GM12892 (cell line): ENCODE measurements around the gene EGLN1.

Experiments used
- POLR2A ChIP-seq: IDR thresholded peaks from 2 replicates; pipeline ENCODE4 v1.6.1; 2011; ENCODE audit warnings: low read depth, low read length, control low read depth
- POLR2AphosphoS5 ChIP-seq: IDR thresholded peaks from 2 replicates; pipeline ENCODE4 v1.6.1; 2011; ENCODE audit warnings: low read depth, low read length, control low read depth
- TAF1 ChIP-seq: IDR thresholded peaks from 2 replicates; pipeline ENCODE4 v1.6.1; 2011; ENCODE audit warnings: low read depth, mild to moderate bottlenecking, control low read depth, low read length, borderline replicate concordance

- TF ChIP-seq POLR2A = no peak
- TF ChIP-seq POLR2AphosphoS5 = no peak
- no peak for TF ChIP-seq TAF1
These were observed 40.4 kb downstream of the EGLN1 start for GRCh38 chr1:231381729-231382128.
